ENCODE measurements around the gene KNG1. TPM values are rescaled to one million over a fixed set of nuclear protein-coding genes. Genes with fewer than 3 reads are reported as not detected.

Gene KNG1
- total RNA-seq = not detected
- polyA plus RNA-seq (ENCODE audit: insufficient read length in 6 of 6) = 1 to 10 TPM in 1 of 6 donors, under 1 TPM in 5; 0.26 to 1.2 (median 0.49) TPM
- long read RNA-seq, donor 1 = 0 reads
- long read RNA-seq, donor 2 = 0 reads
- long read RNA-seq, donor 3, partial matches to known transcripts = 0 of 1 reads
- long read RNA-seq, donor 3, other reads (novel, unspliced or antisense) = 0 of 1 reads
- long read RNA-seq, donor 4 = 0 reads
- long read RNA-seq, donor 5 = 0 reads
- long read RNA-seq, donor 6 = 0 reads
- long read RNA-seq, donor 7 = 0 reads
- long read RNA-seq, donor 8 = 0 reads
- long read RNA-seq, donor 9 = 0 reads
- long read RNA-seq, donor 10 = 0 reads
- long read RNA-seq, donor 11 = 0 reads
- long read RNA-seq, donor 12 = 0 reads

DNA sequence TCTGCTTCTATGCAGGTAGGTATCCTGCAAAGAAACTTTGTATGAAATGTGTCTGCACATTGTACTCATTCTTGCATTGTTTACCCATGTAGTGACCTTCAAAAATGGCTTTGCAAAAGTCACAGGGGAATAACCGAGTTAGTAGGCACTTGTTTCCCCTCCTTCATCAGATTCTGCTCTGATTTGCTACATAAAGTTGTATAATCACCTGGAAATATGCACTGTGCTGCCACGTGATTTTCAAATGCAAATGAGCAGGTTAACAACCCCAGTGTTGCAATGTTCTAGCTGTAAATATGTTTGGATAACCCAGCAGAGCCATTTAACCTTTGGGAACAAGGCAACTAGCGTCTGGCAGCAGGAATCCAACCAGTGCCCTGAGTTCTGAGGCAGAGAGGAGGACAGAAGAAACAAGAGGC is at the start of gene KNG1:
Gene KNG1 (plus strand): TSS at position 321 of the 419 bp plus-strand sequence. CDS start 184 bp downstream, outside the sequence.
- peak; percentile 25 for ATAC-seq
- DNase-seq = no peak
- H3K36me3 ChIP-seq = no peaks in the 10 kb centered on the region
- H3K27me3 ChIP-seq = no peaks in the 10 kb centered on the region
- no peaks in the 10 kb centered on the region for H3K9me3 ChIP-seq
- TF ChIP-seq CTCF (IDR thresholded peaks at IDR 0.05) = no peak
- intact Hi-C loops (cut with DNase I) = no loop called here
- no peak within 1 kb of the TSS for H3K27ac ChIP-seq
- H3K4me3 ChIP-seq = no peak within 1 kb of the TSS
- no peaks in the 10 kb centered on the region for H3K4me1 ChIP-seq

DNA sequence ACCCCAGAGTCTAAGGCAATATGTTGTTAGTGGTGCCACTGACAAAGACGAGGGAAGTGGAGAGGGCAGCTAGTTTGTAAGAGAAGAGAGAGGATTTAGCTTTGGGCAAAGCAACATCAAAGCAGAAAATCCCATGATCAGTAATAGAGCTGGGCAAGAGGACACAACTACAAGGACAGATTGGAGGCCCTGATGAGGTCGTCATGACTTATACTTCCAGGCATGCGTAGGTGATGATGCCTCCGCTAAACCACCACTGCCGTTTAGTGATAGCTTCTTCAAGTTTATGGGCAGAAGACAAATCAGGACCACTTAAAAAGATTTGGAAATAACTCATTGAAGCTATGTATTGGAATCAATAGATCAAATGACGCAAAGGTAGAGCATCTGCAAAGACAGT is 48.7 kb upstream of the KNG1 start:
- no peak overlapping the region for H3K4me3 ChIP-seq
- peaks cover 0 to 24% of the 10 kb centered on the region in 2 donors for H3K27me3 ChIP-seq
- ATAC-seq (no peak), DNase-seq (no peak)
- no peaks in the 10 kb centered on the region for H3K36me3 ChIP-seq
- no peaks in the 10 kb centered on the region for H3K4me1 ChIP-seq
- H3K27ac ChIP-seq = no peak overlapping the region
- no peak for TF ChIP-seq CTCF (IDR thresholded peaks at IDR 0.05)
- no peaks in the 10 kb centered on the region for H3K9me3 ChIP-seq
- intact Hi-C loops (cut with DNase I) = no loop called here

DNA sequence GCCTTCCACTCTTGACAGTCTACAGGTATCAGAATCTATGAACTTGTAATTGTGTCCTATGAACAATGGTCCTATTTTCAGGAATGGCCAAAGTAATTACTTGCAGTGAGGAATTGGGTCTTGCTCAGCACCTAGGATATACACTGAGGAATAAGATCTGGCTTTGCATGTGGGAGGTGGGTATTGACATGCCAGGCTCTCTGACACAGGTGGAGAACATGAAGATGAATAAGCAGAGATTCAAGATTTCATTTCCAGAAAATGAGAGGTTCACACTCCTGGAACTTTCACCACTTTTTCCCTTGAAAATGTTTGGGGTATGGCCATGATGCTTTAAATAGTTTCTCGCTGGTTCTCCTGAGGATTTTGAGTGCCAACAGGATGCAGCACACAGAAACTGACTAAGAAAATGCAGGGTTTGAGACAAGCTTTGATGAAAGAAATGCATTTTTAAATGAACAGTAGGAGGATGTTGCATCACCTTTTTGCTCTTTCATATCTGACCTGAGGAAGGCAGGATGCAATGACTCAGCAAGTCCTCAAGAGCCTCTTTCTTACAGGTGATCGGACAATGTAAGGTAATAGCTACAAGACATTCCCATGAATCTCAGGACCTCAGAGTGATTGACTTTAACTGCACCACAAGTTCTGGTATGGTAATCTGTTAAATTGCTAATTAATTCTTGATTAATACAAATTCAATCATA is 47.6 kb upstream of the KNG1 start:
- Histone ChIP-seq H3K36me3 (no peaks in the 10 kb centered on the region), H3K27ac (no peak overlapping the region), H3K4me1 (no peaks in the 10 kb centered on the region), H3K27me3 (peaks cover 0 to 25% of the 10 kb centered on the region in 2 donors), H3K4me3 (no peak overlapping the region), H3K9me3 (no peaks in the 10 kb centered on the region)
- DNase-seq = no peak
- no peak for TF ChIP-seq CTCF (IDR thresholded peaks at IDR 0.05)
- intact Hi-C loops (cut with DNase I) = no loop called here
- peak; percentile 71 for ATAC-seq

GRCh38 chr3:186670155-186670554 is 47.0 kb upstream of the KNG1 start:
- ATAC-seq (no peak), DNase-seq (no peak)
- H3K9me3 ChIP-seq = no peaks in the 10 kb centered on the region
- peaks cover 0 to 23% of the 10 kb centered on the region in 2 donors for H3K27me3 ChIP-seq
- H3K36me3 ChIP-seq = no peaks in the 10 kb centered on the region
- no peak overlapping the region for H3K27ac ChIP-seq
- intact Hi-C loops (cut with DNase I) = no loop called here
- H3K4me1 ChIP-seq = no peaks in the 10 kb centered on the region
- TF ChIP-seq CTCF (IDR thresholded peaks at IDR 0.05) = no peak
- H3K4me3 ChIP-seq = no peak overlapping the region

GRCh38 chr3:186671051-186671450 is 46.1 kb upstream of the KNG1 start:
- intact Hi-C loops (cut with DNase I) = no loop called here
- no peaks in the 10 kb centered on the region for H3K4me1 ChIP-seq
- TF ChIP-seq CTCF (IDR thresholded peaks at IDR 0.05) = no peak
- DNase-seq = no peak
- ATAC-seq = no peak
- peaks cover 0 to 25% of the 10 kb centered on the region in 2 donors for H3K27me3 ChIP-seq
- H3K36me3 ChIP-seq = no peaks in the 10 kb centered on the region
- H3K27ac ChIP-seq = no peak overlapping the region
- H3K4me3 ChIP-seq = no peak overlapping the region
- no peaks in the 10 kb centered on the region for H3K9me3 ChIP-seq
